ENCODE measurements around the gene IFT122. TPM values are rescaled to one million over a fixed set of nuclear protein-coding genes. Genes with fewer than 3 reads are reported as not detected.

Gene IFT122
- total and polyA plus RNA-seq, 7 donors = 4.2 to 21.4 (median 15.8) TPM

DNA sequence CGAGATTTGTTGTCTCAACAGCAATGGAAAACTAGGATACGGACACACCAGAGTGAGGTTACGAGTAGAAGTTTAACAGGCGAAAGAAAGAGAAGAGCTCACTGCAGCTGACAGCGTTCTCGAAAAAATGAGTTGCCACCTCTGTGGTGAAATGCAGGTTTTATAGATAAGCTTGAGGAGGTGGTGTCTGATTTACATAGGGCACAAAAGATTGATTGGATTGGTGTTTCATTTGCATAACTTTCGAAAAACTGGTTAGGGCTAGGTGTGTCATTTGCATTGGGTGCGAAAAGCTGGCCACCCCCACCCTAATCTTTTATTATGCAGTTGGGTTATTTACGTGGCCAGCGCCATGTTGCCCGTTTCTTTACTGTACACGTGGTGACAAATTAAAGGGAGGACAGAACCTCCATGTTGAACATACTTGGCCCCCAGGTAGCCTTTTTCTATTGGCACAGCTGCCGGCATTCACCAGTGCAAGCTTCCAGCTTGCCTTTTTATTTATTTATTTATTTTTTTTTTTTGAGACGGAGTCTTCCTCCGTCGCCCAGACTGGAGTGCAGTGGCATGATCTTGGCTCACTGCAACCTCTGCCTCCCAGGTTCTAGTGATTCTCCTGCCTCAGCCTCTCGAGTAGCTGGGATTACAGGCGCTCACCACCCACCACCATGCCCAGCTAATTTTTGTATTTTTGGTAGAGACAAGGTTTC is 8.3 kb downstream of the IFT122 start:
- Histone ChIP-seq H3K36me3 (peaks cover 0 to 22% (median 5%) of the 10 kb centered on the region in 4 donors), H3K4me3 (no peak overlapping the region), H3K27ac (no peak overlapping the region), H3K4me1 (peaks cover 0 to under 1% (median 0%) of the 10 kb centered on the region in 4 donors), H3K9me3 (no peaks in the 10 kb centered on the region), H3K27me3 (no peaks in the 10 kb centered on the region)
- DNase-seq = no peak
- no peak for TF ChIP-seq POLR2A (IDR thresholded peaks at IDR 0.05)
- intact Hi-C loops (cut with DNase I) = no loop called here
- WGBS, 2 donors = 90 to 92% methylated on average over 18 of the region's 18 CpGs

DNA sequence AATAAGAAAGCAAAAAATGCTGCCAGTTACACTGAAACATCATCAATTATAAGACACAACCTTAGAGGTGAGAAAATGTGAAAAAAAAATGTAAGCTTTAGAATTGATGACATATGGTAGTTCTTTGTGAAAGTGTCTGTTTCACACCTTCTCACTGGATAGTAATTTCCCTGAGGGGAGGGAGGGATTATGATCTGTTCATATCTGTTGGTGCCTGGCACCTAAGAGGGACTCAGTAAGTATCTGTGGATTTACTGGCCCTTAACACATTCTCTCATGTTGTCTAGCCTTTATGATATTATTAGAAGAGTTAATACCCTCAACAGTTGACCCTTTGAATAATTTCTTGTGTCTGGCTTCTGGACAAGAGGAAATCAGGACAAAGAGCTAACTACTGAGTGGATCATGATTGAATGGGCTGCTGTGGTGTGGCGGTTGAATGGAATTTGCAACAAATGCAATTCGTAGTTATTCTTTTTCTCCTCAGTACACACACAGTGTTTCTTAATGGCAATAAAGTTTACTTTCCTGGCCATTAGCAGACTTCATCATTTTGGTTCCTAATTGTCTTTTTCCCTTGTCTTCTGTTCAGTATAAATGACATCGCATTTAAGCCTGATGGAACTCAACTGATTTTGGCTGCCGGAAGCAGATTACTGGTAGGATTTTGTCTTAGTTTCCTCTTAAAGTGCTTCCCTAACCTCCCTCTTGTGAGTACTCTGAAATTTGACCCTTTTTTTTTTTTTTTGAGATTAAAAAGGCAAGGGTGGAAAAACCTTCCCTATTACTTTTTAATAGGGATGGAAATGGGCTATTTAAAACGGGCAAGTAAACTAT is 9.5 kb downstream of the IFT122 start:
- WGBS, 2 donors = 80 to 87% methylated on average over 5 of the region's 5 CpGs
- Histone ChIP-seq H3K36me3 (peaks cover 0 to 31% (median 5%) of the 10 kb centered on the region in 4 donors), H3K4me3 (no peak overlapping the region), H3K27ac (no peak overlapping the region), H3K4me1 (no peaks in the 10 kb centered on the region), H3K27me3 (no peaks in the 10 kb centered on the region), H3K9me3 (no peaks in the 10 kb centered on the region)
- TF ChIP-seq, protein P1, sequence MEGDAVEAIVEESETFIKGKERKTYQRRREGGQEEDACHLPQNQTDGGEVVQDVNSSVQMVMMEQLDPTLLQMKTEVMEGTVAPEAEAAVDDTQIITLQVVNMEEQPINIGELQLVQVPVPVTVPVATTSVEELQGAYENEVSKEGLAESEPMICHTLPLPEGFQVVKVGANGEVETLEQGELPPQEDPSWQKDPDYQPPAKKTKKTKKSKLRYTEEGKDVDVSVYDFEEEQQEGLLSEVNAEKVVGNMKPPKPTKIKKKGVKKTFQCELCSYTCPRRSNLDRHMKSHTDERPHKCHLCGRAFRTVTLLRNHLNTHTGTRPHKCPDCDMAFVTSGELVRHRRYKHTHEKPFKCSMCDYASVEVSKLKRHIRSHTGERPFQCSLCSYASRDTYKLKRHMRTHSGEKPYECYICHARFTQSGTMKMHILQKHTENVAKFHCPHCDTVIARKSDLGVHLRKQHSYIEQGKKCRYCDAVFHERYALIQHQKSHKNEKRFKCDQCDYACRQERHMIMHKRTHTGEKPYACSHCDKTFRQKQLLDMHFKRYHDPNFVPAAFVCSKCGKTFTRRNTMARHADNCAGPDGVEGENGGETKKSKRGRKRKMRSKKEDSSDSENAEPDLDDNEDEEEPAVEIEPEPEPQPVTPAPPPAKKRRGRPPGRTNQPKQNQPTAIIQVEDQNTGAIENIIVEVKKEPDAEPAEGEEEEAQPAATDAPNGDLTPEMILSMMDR (IDR thresholded peaks at IDR 0.05) = no peak
- TF ChIP-seq EP300 (IDR thresholded peaks at IDR 0.05) = no peak
- TF ChIP-seq POLR2AphosphoS5 (IDR thresholded peaks at IDR 0.05) = no peak
- no peak for TF ChIP-seq POLR2A (IDR thresholded peaks at IDR 0.05)
- intact Hi-C loops (cut with DNase I) = no loop called here
- no peak for DNase-seq

DNA sequence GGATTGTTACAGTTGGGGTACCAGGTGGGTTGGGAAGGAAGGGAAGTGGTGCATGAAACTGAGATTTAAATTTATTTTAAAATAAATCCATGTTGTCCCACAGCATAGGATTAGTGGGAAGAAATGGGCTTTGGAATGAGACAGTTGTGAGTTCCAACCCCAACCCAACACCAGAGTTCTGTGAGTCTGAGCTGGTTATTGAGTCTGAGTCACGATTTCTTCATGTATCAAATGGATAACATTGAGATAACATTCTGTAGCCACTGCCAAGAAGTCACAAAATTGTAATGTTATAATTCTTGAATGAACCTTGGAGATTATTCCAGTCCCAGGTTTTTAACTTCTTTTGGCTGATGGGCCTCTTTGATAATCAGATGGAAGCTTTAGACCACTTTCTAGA is 13.7 kb downstream of the IFT122 start:
- no peaks in the 10 kb centered on the region for H3K27me3 ChIP-seq
- TF ChIP-seq POLR2A (IDR thresholded peaks at IDR 0.05) = no peak
- TF ChIP-seq POLR2AphosphoS5 (IDR thresholded peaks at IDR 0.05) = no peak
- TF ChIP-seq, protein P1 (IDR thresholded peaks at IDR 0.05) = no peak
- no peak for TF ChIP-seq EP300 (IDR thresholded peaks at IDR 0.05)
- no peak overlapping the region for H3K4me3 ChIP-seq
- 86 to 89% methylated on average over 1 of the region's 1 CpG for WGBS, 2 donors
- H3K27ac ChIP-seq = no peak overlapping the region
- no peaks in the 10 kb centered on the region for H3K9me3 ChIP-seq
- intact Hi-C loops (cut with DNase I) = no loop called here
- DNase-seq = no peak
- H3K4me1 ChIP-seq = no peaks in the 10 kb centered on the region
- H3K36me3 ChIP-seq = peaks cover 0 to 67% (median 5%) of the 10 kb centered on the region in 4 donors

DNA sequence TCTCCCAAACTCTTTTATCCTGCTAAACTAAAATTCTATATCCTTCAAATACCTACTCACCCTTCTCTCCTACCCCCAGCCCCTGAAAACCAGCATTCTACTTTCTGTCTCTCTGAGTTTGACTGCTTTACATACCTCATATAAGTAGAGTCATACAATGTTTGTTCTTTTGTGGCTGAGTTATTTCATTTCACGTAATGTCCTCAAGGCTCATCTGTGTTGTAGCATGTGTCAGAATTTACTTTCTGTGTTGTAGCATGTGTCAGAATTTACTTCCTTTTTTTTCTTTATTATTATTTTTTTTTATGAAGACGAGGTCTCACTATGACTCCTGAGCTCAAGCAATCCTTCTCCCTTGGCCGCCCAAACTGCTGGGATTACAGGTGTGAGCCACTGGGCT is 20.1 kb downstream of the IFT122 start:
- DNase-seq = no peak
- Histone ChIP-seq H3K27me3 (no peaks in the 10 kb centered on the region), H3K4me1 (no peaks in the 10 kb centered on the region), H3K36me3 (peaks cover 0 to 63% (median 3%) of the 10 kb centered on the region in 4 donors), H3K9me3 (no peaks in the 10 kb centered on the region), H3K4me3 (no peak overlapping the region), H3K27ac (no peak overlapping the region)
- 93 to 98% methylated on average over 3 of the region's 3 CpGs for WGBS, 2 donors
- TF ChIP-seq POLR2AphosphoS5 (IDR thresholded peaks at IDR 0.05) (no peak), POLR2A (IDR thresholded peaks at IDR 0.05) (no peak), EP300 (IDR thresholded peaks at IDR 0.05) (no peak)
- TF ChIP-seq, protein P1 (IDR thresholded peaks at IDR 0.05) = no peak
- intact Hi-C loops (cut with DNase I) = no loop called here

DNA sequence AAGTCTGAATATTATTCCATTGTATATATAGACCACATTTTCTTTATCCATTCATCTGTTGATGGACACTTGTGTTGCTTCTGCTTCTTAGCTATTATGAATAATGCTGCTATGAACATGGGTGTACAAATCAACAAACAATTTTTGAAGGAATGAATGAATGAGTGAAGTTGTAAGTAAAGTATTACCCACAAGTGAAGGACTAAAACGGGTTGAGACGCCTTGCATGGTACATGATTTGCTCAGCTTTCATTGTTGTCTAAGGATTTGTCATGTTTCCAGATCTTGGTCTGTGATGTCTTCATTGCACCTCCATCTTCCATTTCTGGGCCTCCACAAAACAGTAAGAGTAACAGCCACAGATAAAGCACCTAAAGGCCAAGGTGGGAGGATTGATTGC is 20.5 kb downstream of the IFT122 start:
- Histone ChIP-seq H3K4me1 (no peaks in the 10 kb centered on the region), H3K9me3 (no peaks in the 10 kb centered on the region), H3K27ac (no peak overlapping the region), H3K36me3 (peaks cover 0 to 59% (median 3%) of the 10 kb centered on the region in 4 donors), H3K4me3 (no peak overlapping the region), H3K27me3 (no peaks in the 10 kb centered on the region)
- no peak for DNase-seq
- intact Hi-C loops (cut with DNase I) = no loop called here
- TF ChIP-seq, protein P1 (IDR thresholded peaks at IDR 0.05) = no peak
- 94 to 98% methylated on average over 2 of the region's 2 CpGs for WGBS, 2 donors
